ENCODE results near the gene MECP2.

Gene MECP2

GRCh38 chrX:154036513-154036912 is 61.0 kb downstream of the MECP2 start:
- H3K9ac ChIP-seq (ENCODE audit: low read length): no peak overlapping the region
- H3K4me2 ChIP-seq (ENCODE audit: low read length): peak overlapping the region; percentile 47
- peaks cover 7% of the 10 kb centered on the region for H3K36me3 ChIP-seq (replicated peaks; ENCODE audit: low read depth, low read length)
- H4K20me1 ChIP-seq (ENCODE audit: insufficient read depth, low read length): peaks cover 21% of the 10 kb centered on the region
- no peaks in the 10 kb centered on the region for H3K9me3 ChIP-seq (ENCODE audit: insufficient read depth, low read length)
- no peak overlapping the region for H3K27ac ChIP-seq (ENCODE audit: low read length)
- peaks cover 17% of the 10 kb centered on the region for H3K79me2 ChIP-seq (ENCODE audit: low read length)
- TF ChIP-seq CTCF (IDR thresholded peaks at IDR 0.05; ENCODE audit: low read depth, low read length): no peak
- TF ChIP-seq EZH2phosphoT487 (IDR thresholded peaks at IDR 0.05; ENCODE audit: low read depth): no peak
- 0 out of 2 replicates have a peak overlapping the region, but pooled peaks have one; percentile 5 for H3K4me3 ChIP-seq (ENCODE audit: low read length)
- H3K4me1 ChIP-seq (ENCODE audit: low read length): peaks cover 7% of the 10 kb centered on the region
- H2AFZ ChIP-seq (ENCODE audit: low read depth, low read length): no peak overlapping the region
- H3K27me3 ChIP-seq (ENCODE audit: low read depth, low read length): no peaks in the 10 kb centered on the region

- H3K4me1 ChIP-seq (ENCODE audit: low read length): peaks cover 7% of the 10 kb centered on the region
- no peaks in the 10 kb centered on the region for H3K9me3 ChIP-seq (ENCODE audit: insufficient read depth, low read length)
- peaks cover 16% of the 10 kb centered on the region for H4K20me1 ChIP-seq (ENCODE audit: insufficient read depth, low read length)
- H3K36me3 ChIP-seq (replicated peaks; ENCODE audit: low read depth, low read length): peaks cover 15% of the 10 kb centered on the region
- no peak overlapping the region for H3K4me3 ChIP-seq (ENCODE audit: low read length)
- H3K4me2 ChIP-seq (ENCODE audit: low read length): no peak overlapping the region
- no peak overlapping the region for H3K9ac ChIP-seq (ENCODE audit: low read length)
- no peak for TF ChIP-seq EZH2phosphoT487 (IDR thresholded peaks at IDR 0.05; ENCODE audit: low read depth)
- TF ChIP-seq CTCF (IDR thresholded peaks at IDR 0.05; ENCODE audit: low read depth, low read length): no peak
- H3K27ac ChIP-seq (ENCODE audit: low read length): no peak overlapping the region
- no peaks in the 10 kb centered on the region for H3K27me3 ChIP-seq (ENCODE audit: low read depth, low read length)
- H2AFZ ChIP-seq (ENCODE audit: low read depth, low read length): no peak overlapping the region
- peaks cover 13% of the 10 kb centered on the region for H3K79me2 ChIP-seq (ENCODE audit: low read length)
Observed at GRCh38 chrX:154033848-154034247, 63.7 kb downstream of the MECP2 start.

GRCh38 chrX:154032653-154033052 is 64.9 kb downstream of the MECP2 start:
- Histone ChIP-seq H3K4me1 (ENCODE audit: low read length) (peaks cover 7% of the 10 kb centered on the region), H3K9ac (ENCODE audit: low read length) (no peak overlapping the region), H3K4me3 (ENCODE audit: low read length) (no peak overlapping the region), H3K9me3 (ENCODE audit: insufficient read depth, low read length) (no peaks in the 10 kb centered on the region), H2AFZ (ENCODE audit: low read depth, low read length) (no peak overlapping the region), H3K36me3 (replicated peaks; ENCODE audit: low read depth, low read length) (peaks cover 15% of the 10 kb centered on the region), H3K27ac (ENCODE audit: low read length) (no peak overlapping the region), H4K20me1 (ENCODE audit: insufficient read depth, low read length) (peaks cover 13% of the 10 kb centered on the region), H3K4me2 (ENCODE audit: low read length) (no peak overlapping the region), H3K27me3 (ENCODE audit: low read depth, low read length) (no peaks in the 10 kb centered on the region), H3K79me2 (ENCODE audit: low read length) (peaks cover 13% of the 10 kb centered on the region)
- no peak for TF ChIP-seq EZH2phosphoT487 (IDR thresholded peaks at IDR 0.05; ENCODE audit: low read depth)
- TF ChIP-seq CTCF (IDR thresholded peaks at IDR 0.05; ENCODE audit: low read depth, low read length): no peak

- Histone ChIP-seq H4K20me1 (ENCODE audit: insufficient read depth, low read length) (peaks cover 13% of the 10 kb centered on the region), H3K36me3 (replicated peaks; ENCODE audit: low read depth, low read length) (peaks cover 17% of the 10 kb centered on the region), H3K4me2 (ENCODE audit: low read length) (no peak overlapping the region), H3K79me2 (ENCODE audit: low read length) (peaks cover 13% of the 10 kb centered on the region), H3K4me3 (ENCODE audit: low read length) (no peak overlapping the region), H3K4me1 (ENCODE audit: low read length) (peaks cover 7% of the 10 kb centered on the region), H3K9me3 (ENCODE audit: insufficient read depth, low read length) (no peaks in the 10 kb centered on the region), H3K27me3 (ENCODE audit: low read depth, low read length) (no peaks in the 10 kb centered on the region), H3K9ac (ENCODE audit: low read length) (no peak overlapping the region), H2AFZ (ENCODE audit: low read depth, low read length) (no peak overlapping the region), H3K27ac (ENCODE audit: low read length) (no peak overlapping the region)
- no peak for TF ChIP-seq CTCF (IDR thresholded peaks at IDR 0.05; ENCODE audit: low read depth, low read length)
- no peak for TF ChIP-seq EZH2phosphoT487 (IDR thresholded peaks at IDR 0.05; ENCODE audit: low read depth)
Observed at GRCh38 chrX:154032160-154032559, 65.4 kb downstream of the MECP2 start.

All from OCI-LY3 (cell line).